Hematopoietic multipotent progenitor cell treated with erythropoietin and hydrocortisone succinate and interleukin-3 and kit ligand, for 4 days (in vitro differentiated cells): ENCODE measurements around the gene P2RY14.

Experiments used
- DNase-seq: peaks from one replicate; pipeline ENCODE4 v3.0.0-alpha.2; 2015

Gene P2RY14

DNA sequence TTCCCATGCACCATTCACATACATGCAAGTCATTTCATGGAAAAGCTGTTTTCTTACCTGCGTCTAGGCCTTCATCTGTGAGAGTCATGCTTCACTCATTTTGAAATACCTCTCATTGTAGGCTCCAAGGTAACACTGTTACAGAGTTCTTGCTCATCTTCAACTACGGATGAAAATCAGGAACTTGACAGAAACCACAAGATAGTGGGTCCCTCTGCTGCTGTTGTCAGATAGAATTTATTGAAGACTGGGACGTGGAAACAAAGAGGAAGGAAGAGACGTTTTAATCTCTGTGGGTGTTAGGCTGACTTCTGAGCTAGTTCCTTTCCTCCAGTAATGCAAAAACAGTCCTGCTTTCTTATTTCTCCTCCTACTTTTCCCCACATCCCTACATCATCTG lies at the start of gene P2RY14:
Gene P2RY14, minus strand, starts transcription at position 313 of the 400 bp plus-strand sequence. CDS start 64,226 bp downstream, outside the sequence.
- peak; percentile 88 for DNase-seq

DNA sequence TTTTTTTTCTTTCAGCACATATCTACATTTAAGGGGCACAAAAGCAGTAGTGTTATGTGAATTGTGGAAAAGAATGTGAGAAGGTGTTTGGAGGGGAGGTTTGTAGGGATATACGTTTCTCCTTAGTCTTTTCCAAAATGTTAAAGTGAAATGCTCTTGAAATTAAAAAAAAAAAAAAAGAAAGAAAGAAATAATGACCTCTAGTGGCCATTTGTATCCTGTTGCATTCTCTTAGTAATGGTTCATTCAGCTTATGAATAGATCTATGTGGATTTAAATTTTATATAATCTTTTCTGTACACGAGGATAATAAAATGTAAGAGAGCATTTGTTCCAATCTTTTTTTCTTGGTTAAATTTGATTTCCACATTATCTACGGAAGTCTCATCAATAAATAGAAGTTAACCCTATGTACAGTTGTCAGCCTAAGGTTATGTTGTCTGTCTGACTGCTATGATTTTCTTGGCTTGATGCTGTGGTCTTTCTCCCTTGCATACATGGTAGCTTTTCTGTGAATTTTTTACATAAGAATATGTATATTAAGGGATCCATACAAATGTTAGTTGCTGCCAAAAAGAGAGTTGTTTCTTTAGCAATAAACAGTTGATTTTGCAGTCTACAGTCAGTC lies 49.3 kb upstream of the P2RY14 start:
- DNase-seq = peak; percentile 73

- DNase-seq = no peak
Observed at GRCh38 chr3:151322511-151322910, 44.2 kb upstream of the P2RY14 start.

GRCh38 chr3:151321526-151321925 lies 43.2 kb upstream of the P2RY14 start:
- no peak for DNase-seq

- DNase-seq = no peak
Observed at GRCh38 chr3:151320131-151320530, 41.8 kb upstream of the P2RY14 start.

GRCh38 chr3:151319628-151320027 lies 41.3 kb upstream of the P2RY14 start:
- no peak for DNase-seq

GRCh38 chr3:151318991-151319390 lies 40.6 kb upstream of the P2RY14 start:
- DNase-seq = peak; percentile 48

GRCh38 chr3:151318313-151318712 lies 40.0 kb upstream of the P2RY14 start:
- no peak for DNase-seq

GRCh38 chr3:151316267-151316991 lies 38.1 kb upstream of the P2RY14 start, which contains the start of gene GPR87:
Gene GPR87 (minus strand): TSS chr3:151316820. CDS start chr3:151300100, 16,720 bp downstream.
- no peak for DNase-seq

DNA sequence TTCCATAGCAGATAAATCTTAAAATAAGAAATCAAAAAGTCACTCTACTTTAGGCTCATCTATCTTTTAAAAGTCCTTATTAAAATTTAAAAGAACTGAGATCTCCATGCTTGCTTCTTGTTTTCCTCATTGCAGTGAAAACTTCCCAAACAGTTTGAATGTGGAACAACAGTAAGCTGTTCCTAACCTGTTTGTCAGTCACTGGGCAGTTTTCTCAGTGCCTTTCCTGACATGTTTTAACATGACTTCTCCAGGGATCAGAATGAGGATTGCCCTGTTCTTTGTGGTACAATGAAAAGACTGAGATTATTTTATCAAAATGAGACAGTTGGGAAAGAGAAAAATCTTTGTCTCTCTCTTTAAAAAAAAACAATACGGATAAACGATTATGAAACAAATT lies 37.5 kb upstream of the P2RY14 start:
- DNase-seq = no peak

GRCh38 chr3:151315136-151315535 lies 36.8 kb upstream of the P2RY14 start:
- no peak for DNase-seq

- no peak for DNase-seq
Observed at GRCh38 chr3:151314593-151314992, 36.3 kb upstream of the P2RY14 start.

- DNase-seq = no peak
Observed at GRCh38 chr3:151314137-151314536, 35.8 kb upstream of the P2RY14 start.

DNA sequence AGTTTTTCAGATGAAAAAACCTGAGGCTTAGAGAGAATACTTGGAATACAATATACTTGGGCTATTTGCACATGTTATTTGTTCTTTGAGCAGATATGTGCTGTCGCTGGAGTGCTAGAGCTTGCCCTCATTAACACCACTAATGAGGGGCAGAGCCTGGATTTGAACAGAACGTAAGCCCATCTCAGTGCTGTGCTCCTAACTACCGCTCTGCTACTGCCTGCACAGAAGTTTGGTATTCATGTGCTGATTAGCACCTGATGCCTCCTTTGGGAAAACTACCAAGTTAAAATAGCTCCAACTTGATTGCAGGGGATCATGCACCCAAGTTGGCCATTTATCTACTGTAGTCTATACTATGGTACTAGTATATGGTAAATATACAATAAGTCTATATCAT lies 34.6 kb upstream of the P2RY14 start:
- DNase-seq = no peak

GRCh38 chr3:151309566-151309965 lies 31.2 kb upstream of the P2RY14 start:
- DNase-seq = no peak

- DNase-seq = no peak
Observed at GRCh38 chr3:151307583-151308488, 29.5 kb upstream of the P2RY14 start.

GRCh38 chr3:151307131-151307530 lies 28.8 kb upstream of the P2RY14 start:
- DNase-seq = no peak

DNA sequence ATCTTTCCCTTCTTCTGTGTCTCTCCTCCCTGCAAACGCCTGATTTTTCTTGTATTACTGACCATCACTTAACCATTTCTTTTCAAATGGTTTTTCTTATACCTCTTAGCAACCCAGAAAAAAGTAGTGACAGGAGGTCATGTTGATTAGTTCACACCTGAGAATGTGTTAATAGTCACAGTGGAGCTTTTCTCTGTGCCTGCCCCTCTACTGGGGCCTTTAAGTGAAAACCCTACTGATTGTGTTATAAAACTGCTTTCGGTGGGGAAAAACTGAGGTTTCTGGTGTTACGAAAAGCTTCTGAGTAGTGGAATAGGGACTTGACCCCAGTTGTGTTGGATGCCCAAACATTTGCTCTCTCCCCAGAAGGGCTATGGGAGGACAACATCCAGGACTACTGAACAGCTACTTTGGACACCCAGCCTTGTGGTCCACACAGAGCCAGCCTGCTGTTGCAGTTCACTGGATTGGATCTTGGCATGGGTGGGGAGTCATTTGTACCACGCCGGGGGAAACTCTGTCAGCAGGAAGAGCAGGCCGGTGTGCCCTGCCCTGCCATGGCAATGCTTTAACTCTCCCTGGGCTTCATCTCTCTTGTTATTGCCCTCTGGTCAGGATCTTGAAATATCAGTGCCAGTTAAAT lies 27.9 kb upstream of the P2RY14 start:
- no peak for DNase-seq

DNA sequence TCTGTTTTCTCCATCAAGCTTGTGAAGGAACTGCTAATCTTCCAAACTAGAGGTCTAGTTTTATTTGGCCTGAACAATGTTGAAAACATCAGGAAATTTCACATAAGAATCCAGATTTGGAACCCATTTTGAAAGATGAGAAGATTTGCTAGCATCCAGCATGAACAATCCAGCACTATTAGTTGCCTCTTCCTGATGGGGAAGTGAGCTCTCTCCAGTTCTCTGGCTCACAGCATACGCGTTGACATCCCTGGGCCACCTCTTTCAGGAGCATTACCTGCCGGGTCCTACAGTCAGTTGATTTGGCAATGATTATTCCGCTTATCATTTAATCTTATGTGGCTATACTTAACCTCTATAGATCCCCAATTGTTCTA lies 27.4 kb upstream of the P2RY14 start:
- DNase-seq = no peak

GRCh38 chr3:151305060-151305774 lies 26.9 kb upstream of the P2RY14 start:
- DNase-seq = no peak

- no peak for DNase-seq
Observed at GRCh38 chr3:151303751-151304150, 25.4 kb upstream of the P2RY14 start.

- DNase-seq = no peak
Observed at GRCh38 chr3:151301787-151302186, 23.4 kb upstream of the P2RY14 start.
